Measurements from ENCODE around the gene TAPBPL.

DNA sequence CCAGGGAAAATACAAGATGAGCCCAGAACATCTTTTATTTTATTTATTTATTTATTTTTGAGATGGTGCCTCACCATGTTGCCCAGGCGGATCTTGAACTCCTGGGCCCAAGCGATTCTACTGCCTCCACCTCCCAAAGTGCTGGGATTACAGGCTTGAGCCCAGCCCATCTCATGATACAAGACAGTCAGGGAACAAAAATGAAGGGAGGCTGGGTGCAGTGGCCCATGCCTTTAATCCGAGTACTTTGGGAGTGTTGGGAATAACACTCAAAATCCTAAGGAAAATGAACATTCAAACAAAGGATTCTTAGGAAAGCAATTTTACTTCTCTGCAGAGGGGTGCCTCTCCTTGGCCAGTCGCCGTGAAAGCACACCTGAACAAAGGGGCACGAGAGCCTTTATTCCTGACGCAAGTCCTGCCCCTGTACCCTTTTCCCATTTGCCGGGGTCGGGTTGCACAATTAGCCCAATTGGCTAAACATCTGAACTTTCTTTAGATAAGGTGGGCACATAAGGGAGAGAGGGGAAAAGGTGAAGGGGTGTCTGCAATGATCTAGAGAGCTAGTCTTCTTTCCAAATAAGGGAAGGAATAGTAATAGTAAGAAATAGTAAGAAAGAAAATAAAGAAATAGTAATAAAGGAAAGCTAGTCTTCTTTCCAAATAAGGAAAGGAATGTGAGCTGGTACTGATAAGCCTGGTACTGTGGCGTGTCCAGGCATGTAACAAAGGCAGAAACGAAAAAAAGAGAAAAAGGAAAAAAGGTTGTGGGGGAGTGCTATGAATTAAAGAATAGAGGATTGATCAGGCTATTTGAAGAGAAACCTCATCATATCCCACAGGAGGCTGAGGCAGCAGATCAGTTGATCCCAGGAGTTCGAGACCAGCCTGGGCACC, 55.5 kb downstream of the TAPBPL start:
- no peak for TF ChIP-seq POLR2A (IDR thresholded peaks at IDR 0.05; ENCODE audit: low read length)
- TF ChIP-seq GATA1 (IDR thresholded peaks at IDR 0.05; ENCODE audit: low read depth, low read length), result no peak
